SIG-M5 (cell line): ENCODE data around the gene TUBG1.

Experiments used
- DNase-seq: peaks from one replicate; lab custom pipeline; 2025; lab: John Stamatoyannopoulos, UW

The TUBG1 gene

DNA sequence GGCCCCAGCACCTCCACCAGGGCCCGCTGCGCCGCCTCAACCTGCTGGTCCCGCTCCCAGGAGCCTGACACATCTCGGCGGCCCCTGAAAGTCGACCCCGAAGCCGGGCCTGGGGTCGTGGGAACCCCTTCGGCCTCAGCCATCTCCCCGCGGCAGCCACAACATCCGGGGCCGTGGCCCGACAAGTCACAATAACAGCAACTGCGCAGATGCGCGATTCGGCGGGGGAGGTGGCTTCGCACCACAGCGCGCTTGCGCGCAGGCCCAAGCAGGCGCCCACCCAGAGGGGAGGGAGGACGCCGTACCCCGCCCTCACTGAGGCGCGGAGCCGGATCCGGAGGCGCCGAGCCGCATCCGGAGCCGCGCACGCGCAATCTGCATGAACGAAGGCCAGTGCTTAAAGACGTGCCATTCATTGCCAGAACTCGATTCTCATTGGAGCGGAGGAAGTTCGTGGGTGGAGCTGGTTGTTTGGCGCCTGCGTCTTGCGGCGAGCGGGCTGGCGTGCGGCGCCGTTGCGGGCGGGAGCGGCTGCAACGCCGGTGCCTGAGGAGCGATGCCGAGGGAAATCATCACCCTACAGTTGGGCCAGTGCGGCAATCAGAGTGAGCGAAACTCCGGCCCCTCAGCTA, at the start of gene TUBG1, which contains the start of gene RETREG3:
TSS of gene TUBG1 (plus strand) at position 502 of the 632 bp plus-strand sequence. CDS start at position 557, 55 bp downstream.
TSS of gene RETREG3 (minus strand) at position 193 of the 632 bp plus-strand sequence. CDS start at position 143, 50 bp downstream.
- DNase-seq: peak; percentile 99

DNA sequence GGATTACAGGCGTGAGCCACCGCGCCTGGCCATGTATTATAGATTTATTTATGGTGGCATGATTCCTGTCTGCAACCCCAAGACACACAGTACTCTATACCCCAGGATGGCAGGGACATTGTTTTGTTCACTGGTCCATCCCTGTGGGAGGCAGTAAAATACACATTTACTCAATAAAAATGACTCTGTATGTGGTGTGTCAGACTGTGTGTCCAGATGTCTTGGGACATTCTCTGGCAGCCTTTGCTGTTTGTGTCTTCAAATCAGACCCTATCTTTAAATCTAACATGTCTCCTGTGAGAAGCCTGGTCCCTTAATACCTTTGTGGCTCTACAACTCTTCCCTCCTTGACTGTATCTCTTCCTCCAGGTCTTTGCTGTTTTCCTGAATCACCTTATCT, 49.2 kb upstream of the TUBG1 start:
- no peak for DNase-seq

DNA sequence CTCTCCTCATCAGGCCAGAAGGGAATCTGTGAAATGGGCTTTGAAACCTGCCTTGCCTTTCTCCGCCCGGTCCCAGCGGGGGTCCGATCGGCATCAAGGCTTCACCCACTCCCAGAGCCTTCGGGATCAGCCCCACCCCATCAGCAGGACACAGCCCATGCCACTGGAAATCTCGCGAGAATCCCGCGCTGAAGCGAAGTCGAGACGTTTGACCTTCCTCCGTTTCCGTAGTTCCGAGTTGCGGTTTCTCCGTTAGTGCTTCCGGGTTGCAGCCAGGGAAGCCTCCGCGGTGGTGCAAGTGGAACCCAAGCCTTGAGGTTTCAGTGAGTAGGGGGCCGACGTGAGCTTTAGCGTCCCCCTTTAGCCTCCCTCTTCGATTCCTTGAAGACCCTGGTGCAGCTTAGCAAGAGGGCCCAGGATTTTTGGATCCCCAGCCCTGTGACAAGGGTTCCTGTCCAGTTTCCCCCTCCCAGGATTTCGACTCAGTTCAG, 47.5 kb upstream of the TUBG1 start, which contains the start of gene COASY:
TSS of gene COASY (plus strand) at position 252 of the 491 bp plus-strand sequence. CDS start 475 bp downstream, outside the sequence.
- DNase-seq: peak; percentile 71

DNA sequence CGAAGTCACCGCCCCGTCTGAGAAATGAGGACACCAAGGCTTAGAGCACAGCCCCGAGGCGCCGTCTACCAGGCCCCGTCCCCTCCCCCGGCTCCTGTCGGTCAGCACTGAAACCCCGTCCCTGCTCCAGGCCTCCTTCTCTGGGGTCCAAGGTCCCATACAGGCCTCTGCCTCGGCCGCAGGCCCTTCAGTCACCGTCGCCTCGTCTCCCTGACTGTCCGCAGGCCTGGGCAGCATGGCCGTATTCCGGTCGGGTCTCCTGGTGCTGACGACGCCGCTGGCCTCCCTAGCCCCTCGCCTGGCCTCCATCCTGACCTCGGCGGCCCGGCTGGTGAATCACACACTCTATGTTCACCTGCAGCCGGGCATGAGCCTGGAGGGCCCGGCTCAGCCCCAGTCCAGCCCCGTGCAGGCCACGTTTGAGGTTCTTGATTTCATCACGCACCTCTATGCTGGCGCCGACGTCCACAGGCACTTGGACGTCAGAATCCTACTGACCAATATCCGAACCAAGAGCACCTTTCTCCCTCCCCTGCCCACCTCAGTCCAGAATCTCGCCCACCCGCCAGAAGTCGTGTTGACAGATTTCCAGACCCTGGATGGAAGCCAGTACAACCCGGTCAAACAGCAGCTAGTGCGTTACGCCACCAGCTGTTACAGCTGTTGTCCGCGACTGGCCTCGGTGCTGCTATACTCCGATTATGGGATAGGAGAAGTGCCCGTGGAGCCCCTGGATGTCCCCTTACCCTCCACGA, 46.9 kb upstream of the TUBG1 start:
- DNase-seq: no peak

DNA sequence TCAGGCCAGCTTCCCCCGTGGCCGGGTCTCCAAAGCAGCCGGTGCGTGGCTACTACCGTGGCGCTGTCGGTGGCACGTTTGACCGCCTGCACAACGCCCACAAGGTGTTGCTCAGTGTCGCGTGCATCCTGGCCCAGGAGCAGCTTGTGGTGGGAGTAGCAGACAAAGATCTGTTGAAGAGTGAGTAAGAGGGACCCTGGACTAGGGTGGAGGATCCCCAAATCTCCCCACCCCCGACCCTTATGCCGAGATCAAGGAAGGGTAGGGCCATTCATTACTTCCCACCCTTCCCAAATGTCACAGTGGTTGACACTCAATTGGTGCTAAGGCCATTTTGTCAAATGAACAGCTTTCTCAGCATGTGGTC, 46.4 kb upstream of the TUBG1 start:
- no peak for DNase-seq

DNA sequence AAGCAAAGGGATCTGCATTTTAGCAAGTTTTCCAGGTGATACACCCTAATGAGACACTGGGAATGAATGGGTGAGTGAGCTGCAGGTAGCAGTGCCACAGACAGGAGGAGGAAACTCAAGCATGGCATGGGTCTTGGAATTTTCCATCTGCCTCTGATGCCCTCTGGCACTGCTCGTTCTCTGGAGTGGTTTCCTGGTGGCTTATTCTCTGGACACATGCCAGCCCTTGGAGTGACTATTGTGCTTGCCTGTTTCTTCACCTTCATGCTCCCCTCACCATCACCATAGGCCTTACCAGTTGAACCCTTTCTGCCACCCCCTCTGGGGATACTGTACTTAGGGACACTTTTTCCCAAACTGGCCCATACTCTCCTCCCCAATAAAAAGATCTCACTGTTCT, 45.9 kb upstream of the TUBG1 start:
- DNase-seq: no peak

DNA sequence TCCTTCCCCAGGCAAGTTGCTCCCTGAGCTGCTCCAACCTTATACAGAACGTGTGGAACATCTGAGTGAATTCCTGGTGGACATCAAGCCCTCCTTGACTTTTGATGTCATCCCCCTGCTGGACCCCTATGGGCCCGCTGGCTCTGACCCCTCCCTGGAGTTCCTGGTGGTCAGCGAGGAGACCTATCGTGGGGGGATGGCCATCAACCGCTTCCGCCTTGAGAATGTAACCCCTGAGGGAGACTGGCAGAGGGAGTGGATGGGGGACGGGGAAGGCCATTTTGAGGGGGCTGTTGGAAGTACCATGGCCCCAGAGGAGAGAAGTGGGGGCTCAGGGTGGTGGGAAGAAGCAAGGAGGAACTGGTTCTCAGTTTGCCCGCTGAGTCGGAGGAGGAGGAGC, 45.5 kb upstream of the TUBG1 start:
- no peak for DNase-seq

DNA sequence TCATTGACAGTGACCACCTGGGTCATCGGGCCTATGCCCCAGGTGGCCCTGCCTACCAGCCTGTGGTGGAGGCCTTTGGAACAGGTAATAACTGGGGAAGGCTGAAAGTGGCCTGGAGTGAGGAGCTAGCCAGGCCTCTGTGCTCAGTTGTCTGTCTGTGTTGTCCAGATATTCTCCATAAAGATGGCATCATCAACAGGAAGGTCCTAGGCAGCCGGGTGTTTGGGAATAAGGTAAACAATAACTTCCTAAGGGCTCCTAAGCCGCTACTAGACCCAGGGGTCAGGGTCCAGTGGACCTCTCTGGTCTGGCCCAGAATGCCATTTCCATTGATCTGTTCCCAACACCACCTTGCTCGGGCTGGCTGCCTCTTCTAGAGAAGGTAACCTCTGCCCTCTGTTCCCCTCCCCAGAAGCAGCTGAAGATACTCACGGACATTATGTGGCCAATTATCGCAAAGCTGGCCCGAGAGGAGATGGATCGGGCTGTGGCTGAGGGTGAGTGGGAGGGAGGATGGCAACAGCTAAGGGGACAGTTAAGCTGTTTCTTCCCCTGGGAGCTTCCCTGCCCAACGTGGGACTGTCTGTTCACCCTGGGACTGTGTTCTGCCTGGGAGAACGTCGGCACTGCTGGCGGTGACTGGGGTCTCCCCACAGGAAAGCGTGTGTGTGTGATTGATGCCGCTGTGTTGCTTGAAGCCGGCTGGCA, 44.5 kb upstream of the TUBG1 start:
- no peak for DNase-seq

DNA sequence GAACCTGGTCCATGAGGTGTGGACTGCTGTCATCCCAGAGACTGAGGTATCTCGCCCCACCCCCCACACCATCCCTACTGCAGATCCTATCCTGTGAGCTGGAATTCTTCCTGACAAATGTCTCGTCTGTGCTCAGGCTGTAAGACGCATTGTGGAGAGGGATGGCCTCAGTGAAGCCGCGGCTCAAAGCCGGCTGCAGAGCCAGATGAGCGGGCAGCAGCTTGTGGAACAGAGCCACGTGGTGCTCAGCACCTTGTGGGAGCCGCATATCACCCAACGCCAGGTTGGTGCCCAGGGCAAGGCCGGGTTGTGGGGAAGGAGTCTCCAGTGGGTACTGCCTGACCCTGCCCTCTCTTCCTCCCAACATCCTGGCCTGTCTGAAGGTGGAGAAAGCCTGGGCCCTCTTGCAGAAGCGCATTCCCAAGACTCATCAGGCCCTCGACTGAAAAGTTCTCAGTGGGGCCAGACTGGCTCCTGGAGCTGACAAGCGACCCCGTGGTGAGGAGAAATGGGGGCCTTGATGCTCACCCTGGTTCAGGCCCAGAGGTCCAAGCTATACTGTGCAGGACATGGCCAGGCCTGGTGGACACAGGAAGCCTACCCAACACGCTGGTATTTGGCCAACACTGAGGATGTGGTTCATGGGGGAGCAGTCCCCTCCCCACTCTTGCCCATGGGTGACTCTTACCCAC, 43.8 kb upstream of the TUBG1 start:
- no peak for DNase-seq

DNA sequence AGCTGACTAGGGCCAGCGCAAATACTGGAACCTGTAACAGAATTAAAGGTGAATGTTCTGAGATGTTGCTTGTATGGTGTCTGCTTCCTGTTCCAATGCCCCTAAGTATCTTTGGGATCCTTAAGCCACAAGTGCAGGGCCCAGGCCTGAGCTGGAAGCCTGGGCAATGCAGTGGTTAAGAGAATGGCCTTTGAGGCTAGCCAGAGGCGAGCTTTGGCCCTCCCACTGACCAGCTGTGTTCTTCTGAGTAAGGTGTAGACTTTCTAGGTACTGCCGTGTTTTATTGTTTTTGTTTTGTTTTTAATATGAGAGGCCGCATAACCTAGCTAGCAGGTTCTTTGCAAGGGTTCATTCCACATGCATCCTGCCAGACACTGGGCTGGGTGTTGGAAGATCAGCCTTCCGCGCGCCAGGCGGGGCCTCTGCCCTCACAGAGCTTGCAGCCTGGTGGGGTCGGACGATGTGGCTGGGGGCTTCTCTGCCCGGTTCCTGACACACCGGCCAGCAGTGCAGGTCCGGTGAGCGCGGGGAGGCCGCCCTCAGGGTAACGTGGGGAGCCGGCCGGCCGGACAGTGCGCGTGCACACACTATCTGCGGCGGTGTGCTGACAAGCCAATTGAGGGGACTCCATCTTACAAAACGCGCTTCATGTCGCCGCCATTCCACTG, 43.1 kb upstream of the TUBG1 start:
- DNase-seq: no peak

DNA sequence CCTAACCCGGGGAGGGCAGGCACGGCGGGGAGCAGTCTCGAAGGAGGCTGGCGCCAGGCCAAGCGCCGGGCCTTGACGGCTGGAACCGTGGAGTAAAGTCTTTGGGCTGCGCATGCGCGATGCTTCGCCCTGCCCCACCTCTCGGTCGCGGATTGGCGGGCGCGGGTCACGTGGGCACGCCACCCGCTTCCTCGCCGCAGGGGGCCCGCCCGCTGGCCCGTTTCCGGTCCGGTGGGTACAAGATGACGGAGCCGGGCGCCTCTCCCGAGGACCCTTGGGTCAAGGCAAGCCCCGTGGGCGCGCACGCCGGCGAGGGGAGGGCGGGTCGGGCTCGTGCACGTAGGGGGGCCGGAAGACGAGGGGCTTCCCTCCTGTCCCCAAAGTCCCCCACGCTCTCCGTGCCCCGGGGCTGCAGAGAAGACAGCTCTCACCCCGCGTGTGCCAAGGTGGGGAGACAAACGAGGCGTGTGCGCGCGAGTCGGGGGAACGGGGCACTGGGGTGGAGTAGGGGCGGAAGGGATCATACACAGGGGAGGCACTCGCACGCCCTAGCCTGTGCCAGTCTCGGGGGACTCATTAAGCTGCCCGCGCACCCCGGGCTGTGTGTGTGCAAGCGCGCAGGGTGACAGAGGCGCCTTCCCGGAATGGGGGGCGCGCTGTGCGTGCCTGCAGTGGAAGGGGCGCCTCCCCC, 42.5 kb upstream of the TUBG1 start, which contains the start of gene MLX:
TSS of gene MLX (plus strand) at position 218 of the 691 bp plus-strand sequence. CDS start at position 243, 25 bp downstream.
- no peak for DNase-seq

DNA sequence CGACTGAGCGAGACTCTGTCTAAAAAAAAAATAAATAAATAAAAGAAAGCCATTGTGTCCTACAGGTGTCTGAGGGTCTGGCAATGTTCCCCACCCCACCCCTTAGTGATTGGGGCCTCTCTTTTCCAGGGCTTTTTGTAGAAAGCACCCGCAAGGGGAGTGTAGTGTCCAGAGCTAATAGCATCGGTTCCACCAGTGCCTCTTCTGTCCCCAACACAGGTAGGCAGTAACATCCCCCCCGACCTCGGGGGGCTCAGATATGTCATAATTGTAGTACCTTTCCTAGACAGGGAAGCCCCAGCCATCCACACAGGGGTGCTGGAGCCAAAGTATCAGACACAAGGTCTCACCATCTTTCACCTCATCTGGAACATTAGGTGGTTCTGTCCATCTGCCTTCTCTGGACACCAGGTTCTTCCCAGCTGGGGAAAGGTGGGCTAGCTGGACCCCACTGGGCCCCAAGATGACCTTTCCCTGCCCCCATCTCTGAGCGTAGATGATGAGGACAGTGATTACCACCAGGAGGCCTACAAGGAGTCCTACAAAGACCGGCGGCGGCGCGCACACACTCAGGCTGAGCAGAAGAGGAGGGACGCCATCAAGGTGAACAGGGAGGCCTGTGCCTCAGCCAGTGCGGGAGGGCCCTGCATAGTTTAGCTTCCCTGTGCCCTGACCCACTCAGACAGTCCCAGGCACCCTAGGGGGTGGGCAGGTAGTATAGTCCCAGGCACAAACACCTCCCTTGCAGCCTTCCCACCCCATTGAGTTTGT, 41.0 kb upstream of the TUBG1 start:
- no peak for DNase-seq

DNA sequence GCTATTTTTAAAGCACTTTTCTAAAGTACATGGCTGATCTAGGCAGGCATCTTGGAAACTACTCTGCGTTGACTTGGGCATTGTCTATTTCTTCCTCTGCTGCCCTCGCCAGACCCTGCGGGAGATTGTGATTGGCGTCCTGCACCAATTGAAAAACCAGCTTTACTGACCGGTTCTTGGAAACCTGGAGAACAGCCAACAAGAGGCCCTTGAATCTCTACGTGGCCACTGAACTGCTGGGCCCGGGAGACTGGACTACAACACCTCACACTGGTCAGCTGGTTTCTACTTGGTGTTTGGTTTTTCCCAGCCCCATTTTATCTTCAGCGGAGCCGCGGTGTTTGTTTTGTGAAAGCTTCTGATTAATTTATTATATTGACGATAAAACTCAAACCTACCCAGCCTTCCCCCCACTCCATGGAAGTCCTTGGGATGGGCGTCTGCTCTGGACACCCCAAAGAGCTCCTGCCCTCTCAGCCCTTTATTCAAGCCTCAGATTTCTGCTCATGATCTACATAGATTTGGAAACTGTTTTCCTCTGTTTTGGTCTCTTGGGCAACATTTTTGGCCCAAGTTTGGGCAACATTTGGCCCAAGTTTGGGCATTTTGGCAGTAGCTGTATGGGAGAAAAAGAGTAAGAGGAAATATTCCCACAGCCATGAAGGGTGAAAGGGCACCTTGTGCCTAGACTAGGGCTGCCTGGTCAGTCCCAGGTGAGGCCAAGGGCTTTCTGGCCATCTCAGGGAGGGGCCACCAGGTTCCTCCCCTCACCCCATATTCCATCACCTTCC, 37.9 kb upstream of the TUBG1 start:
- DNase-seq: no peak

DNA sequence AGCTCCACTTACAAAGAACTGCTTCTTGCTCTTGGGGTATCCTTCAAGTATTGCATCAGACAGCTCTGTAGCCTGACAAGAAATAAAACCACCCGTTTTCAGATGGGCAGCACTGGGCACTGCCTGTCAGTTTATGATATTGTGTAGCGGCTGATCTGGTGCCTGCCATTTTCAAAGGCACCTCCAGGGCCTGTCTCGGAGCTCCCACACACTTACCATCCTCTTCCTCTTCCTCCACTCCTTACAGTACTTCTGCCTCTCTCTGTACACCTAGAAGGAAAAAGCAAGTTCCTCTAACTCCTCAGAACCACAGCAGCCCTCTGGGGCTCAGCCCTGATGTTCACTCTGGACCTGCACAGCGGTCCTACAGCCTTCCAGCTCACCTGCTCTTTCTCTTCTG, 36.4 kb upstream of the TUBG1 start:
- DNase-seq: no peak

DNA sequence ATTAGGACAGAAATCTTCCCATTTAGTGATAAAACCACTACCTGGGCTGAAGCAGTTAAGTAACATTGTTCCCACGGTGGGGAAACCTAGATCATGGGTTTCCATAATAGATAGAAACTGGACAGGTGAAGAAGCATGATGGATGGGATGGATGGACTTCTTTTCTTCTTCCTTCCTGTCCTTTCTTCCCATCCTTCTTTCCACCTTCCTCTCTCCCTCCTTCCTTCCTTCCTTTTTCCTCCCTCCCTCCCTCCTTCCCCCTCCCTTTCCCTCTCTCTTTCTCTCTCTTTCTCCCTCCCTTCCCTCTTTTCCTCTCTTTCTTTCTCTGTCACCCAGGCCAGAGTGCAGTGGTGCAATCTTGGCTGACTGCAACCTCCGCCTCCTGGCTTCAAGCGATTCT, 35.0 kb upstream of the TUBG1 start:
- DNase-seq: no peak

DNA sequence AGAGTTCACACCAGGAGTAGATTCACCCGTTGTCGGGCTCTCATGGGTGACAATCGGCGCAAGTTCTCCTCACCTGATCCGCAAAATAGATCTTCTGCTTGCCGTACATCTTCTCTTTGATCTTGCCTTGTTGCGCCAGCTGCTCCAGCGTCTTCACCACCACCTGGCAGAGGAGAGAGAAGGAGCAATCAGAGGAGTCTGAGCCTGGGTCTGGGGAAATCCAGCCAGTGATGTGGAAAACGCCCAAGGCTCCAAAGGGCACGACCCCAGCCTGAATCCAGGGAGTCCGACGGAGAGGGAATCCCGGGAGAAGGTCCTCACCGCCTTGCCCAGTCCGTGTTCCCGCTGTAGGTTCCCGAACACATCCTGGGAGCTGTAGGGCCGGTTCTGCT, 32.3 kb upstream of the TUBG1 start:
- DNase-seq: no peak

DNA sequence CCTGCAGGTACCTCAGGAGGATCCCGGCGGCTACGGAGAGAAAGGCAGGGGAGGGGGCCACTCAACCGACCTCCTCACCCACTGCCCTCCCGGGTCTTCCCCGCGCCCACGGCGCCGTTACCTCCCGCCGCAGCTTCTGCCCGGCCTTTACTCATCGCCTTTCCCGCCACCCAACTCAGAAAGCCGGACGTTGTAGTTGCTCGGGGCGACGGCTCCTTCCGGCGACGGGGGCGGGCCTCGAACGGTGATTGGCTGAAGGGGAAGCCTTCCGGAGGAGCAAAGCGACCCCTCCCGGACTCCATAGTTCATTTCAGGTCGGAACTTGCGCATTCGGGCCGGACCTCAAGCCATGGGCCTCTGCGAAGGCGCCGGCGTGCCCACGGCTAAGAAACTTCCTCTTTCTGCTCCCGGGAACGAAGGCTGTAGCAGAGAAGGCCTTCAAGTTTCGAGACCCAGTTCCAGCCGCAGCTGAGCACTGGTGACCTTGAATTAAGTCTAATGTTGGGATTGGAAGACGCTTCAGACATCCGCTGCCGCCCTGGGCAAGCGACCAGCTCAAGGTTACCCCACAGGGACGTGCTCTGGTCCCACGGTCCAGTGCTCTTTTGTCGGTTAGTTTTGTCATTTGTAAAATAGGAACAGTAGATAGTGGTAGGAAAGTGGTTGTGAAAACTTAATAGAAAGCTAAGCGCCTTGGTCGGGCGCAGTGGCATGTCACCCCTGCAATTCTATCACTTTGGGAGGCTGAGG, 31.8 kb upstream of the TUBG1 start, which contains the start of gene PSMC3IP:
TSS of gene PSMC3IP (minus strand) at position 198 of the 750 bp plus-strand sequence. CDS start at position 155, 43 bp downstream.
- DNase-seq: peak; percentile 95

DNA sequence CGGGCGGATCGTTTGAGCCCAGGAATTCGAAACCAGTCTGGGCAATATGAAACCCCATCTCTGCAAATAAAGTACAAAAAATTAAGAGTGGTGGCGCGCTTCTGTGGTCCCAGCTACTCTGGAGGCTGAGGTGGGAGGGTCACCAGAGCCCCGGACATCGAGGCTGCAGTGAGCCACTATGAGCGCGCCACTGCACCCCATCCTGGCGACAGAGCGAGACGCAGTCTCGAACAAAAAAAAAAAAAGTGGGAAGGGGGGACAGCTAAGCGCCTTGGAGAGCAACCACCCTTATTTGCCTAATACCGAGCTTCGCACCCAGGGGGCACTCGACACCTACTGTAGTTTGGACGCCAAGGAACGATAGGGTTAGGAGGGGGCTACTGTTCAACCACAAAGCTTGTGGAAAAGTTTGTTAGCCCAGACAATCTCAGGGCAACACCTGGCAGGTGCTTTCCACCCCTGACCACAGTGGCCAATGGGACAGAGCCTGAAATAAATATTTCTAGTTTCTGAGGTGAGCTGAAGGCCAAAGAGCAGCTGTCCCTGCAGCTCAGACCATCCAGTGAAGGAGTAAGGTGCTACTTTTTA, 31.1 kb upstream of the TUBG1 start:
- no peak for DNase-seq
